Activated naive CD8-positive, alpha-beta T cell treated with anti-CD3 and anti-CD28 coated beads, Interleukin-2, amount 50 U/mL, for 16 hours (primary cell): ENCODE results near the gene TENT5A.

ENCODE experiments used
- DNase-seq: peaks from one replicate; pipeline ENCODE4 v3.0.0-alpha.2; 2020; ENCODE audit warnings: low read depth, low spot score

Gene TENT5A

GRCh38 chr6:81771097-81771496 is 18.6 kb upstream of the TENT5A start:
- no peak for DNase-seq

- no peak for DNase-seq
Measured at GRCh38 chr6:81770381-81770780, 17.9 kb upstream of the TENT5A start.

GRCh38 chr6:81769824-81770223 is 17.3 kb upstream of the TENT5A start:
- no peak for DNase-seq

- DNase-seq = no peak
Measured at GRCh38 chr6:81768150-81768942, 15.9 kb upstream of the TENT5A start.

GRCh38 chr6:81767163-81767891 is 14.8 kb upstream of the TENT5A start:
- no peak for DNase-seq

GRCh38 chr6:81766482-81767069 is 14.1 kb upstream of the TENT5A start:
- no peak for DNase-seq

GRCh38 chr6:81764531-81764930 is 12.1 kb upstream of the TENT5A start:
- no peak for DNase-seq

- DNase-seq = no peak
Measured at GRCh38 chr6:81763968-81764367, 11.5 kb upstream of the TENT5A start.

GRCh38 chr6:81763051-81763450 is 10.6 kb upstream of the TENT5A start:
- no peak for DNase-seq

GRCh38 chr6:81762606-81763005 is 10.1 kb upstream of the TENT5A start:
- DNase-seq = no peak

GRCh38 chr6:81762132-81762531 is 9.7 kb upstream of the TENT5A start:
- no peak for DNase-seq

- DNase-seq = no peak
Measured at GRCh38 chr6:81761197-81761596, 8.7 kb upstream of the TENT5A start.

GRCh38 chr6:81759782-81760181 is 7.3 kb upstream of the TENT5A start:
- no peak for DNase-seq

GRCh38 chr6:81758221-81758620 is 5.7 kb upstream of the TENT5A start:
- no peak for DNase-seq

GRCh38 chr6:81756690-81757089 is 4.2 kb upstream of the TENT5A start:
- DNase-seq = no peak

GRCh38 chr6:81755551-81755950 is 3.1 kb upstream of the TENT5A start:
- no peak for DNase-seq

GRCh38 chr6:81754906-81755305 is 2.4 kb upstream of the TENT5A start:
- no peak for DNase-seq

- DNase-seq = peak; percentile 79
Measured at GRCh38 chr6:81753711-81754577, 1.5 kb upstream of the TENT5A start.

- DNase-seq = peak; percentile 8
Measured at GRCh38 chr6:81752921-81753710, 635 bp upstream of the TENT5A start.

GRCh38 chr6:81751388-81752083 is 945 bp downstream of the TENT5A start:
- DNase-seq = no peak
